ENCODE measurements around the gene COL27A1. TPM values are rescaled to one million over a fixed set of nuclear protein-coding genes. Genes with fewer than 3 reads are reported as not detected.

The COL27A1 gene
- total RNA-seq, 1 donor from 2014 or later: 13.7 TPM

GRCh38 chr9:114183006-114183405, 27.7 kb downstream of the COL27A1 start:
- intact Hi-C loops (cut with DNase I): no loop called here
- Histone ChIP-seq H3K4me1 (peaks cover 22% of the 10 kb centered on the region), H3K36me3 (no peaks in the 10 kb centered on the region)

GRCh38 chr9:114184071-114184470, 28.7 kb downstream of the COL27A1 start:
- Histone ChIP-seq H3K9me3 (no peaks in the 10 kb centered on the region), H3K36me3 (no peaks in the 10 kb centered on the region), H3K4me1 (peaks cover 20% of the 10 kb centered on the region), H3K4me3 (no peak overlapping the region), H3K27ac (no peak overlapping the region), H3K27me3 (no peaks in the 10 kb centered on the region)
- ATAC-seq (no peak), DNase-seq (no peak)
- intact Hi-C loops (cut with DNase I): no loop called here
- TF ChIP-seq CTCF (IDR thresholded peaks at IDR 0.05): no peak

More at GRCh38 chr9:114183006-114183405, 27.7 kb downstream of the COL27A1 start:
- DNase-seq: no peak
- TF ChIP-seq CTCF (IDR thresholded peaks at IDR 0.05): no peak
- H3K27me3 ChIP-seq: no peaks in the 10 kb centered on the region
- no peak for ATAC-seq
- H3K9me3 ChIP-seq: no peaks in the 10 kb centered on the region
- H3K27ac ChIP-seq: no peak overlapping the region
- H3K4me3 ChIP-seq: no peak overlapping the region

GRCh38 chr9:114184866-114185265, 29.5 kb downstream of the COL27A1 start:
- no peaks in the 10 kb centered on the region for H3K36me3 ChIP-seq
- H3K9me3 ChIP-seq: no peaks in the 10 kb centered on the region
- H3K27ac ChIP-seq: no peak overlapping the region
- DNase-seq (no peak), ATAC-seq (no peak)
- no peak overlapping the region for H3K4me3 ChIP-seq
- H3K27me3 ChIP-seq: no peaks in the 10 kb centered on the region
- intact Hi-C loops (cut with DNase I): no loop called here
- H3K4me1 ChIP-seq: peaks cover 15% of the 10 kb centered on the region
- no peak for TF ChIP-seq CTCF (IDR thresholded peaks at IDR 0.05)

- peaks cover 6% of the 10 kb centered on the region for H3K4me1 ChIP-seq
- no peak overlapping the region for H3K27ac ChIP-seq
- H3K27me3 ChIP-seq: no peaks in the 10 kb centered on the region
- TF ChIP-seq CTCF (IDR thresholded peaks at IDR 0.05): no peak
- intact Hi-C loops (cut with DNase I): no loop called here
- H3K36me3 ChIP-seq: no peaks in the 10 kb centered on the region
- no peak for ATAC-seq
- H3K4me3 ChIP-seq: no peak overlapping the region
- no peak for DNase-seq
- no peaks in the 10 kb centered on the region for H3K9me3 ChIP-seq
Measured at GRCh38 chr9:114185570-114186490, 30.5 kb downstream of the COL27A1 start.

GRCh38 chr9:114186605-114187289, 31.4 kb downstream of the COL27A1 start:
- H3K9me3 ChIP-seq: no peaks in the 10 kb centered on the region
- H3K4me3 ChIP-seq: no peak overlapping the region
- H3K4me1 ChIP-seq: peaks cover 4% of the 10 kb centered on the region
- no peaks in the 10 kb centered on the region for H3K27me3 ChIP-seq
- no peak for DNase-seq
- H3K27ac ChIP-seq: no peak overlapping the region
- intact Hi-C loops (cut with DNase I): no loop called here
- ATAC-seq: no peak
- H3K36me3 ChIP-seq: no peaks in the 10 kb centered on the region
- TF ChIP-seq CTCF (IDR thresholded peaks at IDR 0.05): no peak

Data from upper lobe of right lung (tissue), 1 donor.